HG03175 (cell line): ENCODE measurements around the gene LTO1.

Source experiments
- ATAC-seq: cut with Tn5 transposase; IDR thresholded peaks from one replicate; pipeline ENCODE4 v1.9.1; 2021; ENCODE audit warnings: mild to moderate bottlenecking, moderate library complexity; ENCODE audit not compliant: unreplicated experiment

The LTO1 gene

DNA sequence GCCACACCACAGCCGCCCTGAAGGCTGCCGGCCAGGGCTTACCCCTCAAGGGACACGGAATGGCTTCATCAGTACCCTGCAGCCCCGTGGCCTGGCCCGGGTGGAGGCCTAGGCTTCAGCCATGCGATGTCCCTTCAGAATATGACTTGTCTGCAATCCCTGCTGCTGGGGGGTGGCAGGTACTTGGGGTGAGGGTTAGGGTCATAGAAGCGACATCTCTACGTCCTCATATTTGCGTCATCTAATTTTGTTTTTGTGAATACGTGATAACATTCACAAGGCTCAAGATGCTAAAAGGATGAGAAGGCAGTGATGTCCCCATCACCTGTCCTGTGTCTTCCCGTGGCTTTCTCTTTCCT lies 27.8 kb downstream of the LTO1 start:
- no peak for ATAC-seq

DNA sequence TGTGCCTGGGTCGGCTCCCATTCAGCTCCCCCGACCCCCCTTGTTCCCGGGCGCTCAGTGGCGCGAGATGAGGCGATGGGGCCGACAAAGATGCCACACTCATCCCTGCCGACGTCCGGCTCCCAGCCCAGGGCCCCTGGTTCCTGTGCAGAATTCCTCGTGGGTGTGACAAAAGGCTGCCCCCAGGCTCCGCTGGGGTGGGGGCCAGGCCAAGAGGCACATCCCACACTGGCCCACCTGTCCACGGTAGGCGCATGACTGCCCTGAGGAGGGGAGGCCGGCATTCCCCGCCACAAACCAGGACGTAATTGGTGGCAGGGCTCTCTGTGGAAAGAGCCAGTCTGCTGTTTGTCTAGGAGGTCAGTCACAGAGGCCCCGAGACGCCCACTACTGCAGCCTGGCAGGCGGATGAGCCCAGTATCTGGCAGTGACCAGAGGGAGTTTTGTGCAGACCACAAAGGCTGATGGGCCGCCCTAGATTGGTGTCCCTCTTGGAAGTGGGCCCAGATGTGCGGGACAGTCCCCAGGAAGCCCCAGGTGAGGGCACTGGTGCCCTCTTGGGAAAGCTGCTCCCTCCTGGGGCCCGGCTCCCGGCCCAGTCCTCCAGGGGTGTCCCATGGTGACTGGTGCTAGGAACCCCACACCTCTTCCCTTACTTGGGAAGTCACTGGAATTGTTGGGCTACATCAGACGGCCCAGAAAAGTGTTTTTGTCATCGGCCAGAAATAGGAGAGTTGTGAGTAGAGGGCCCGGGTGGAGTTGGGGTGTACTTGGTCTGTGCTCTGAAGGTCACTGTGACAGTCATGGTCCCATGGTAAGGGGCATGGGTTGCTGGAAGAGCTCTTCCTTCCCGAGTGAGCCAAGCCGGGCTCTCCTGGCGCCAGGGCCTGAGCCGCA lies 28.4 kb downstream of the LTO1 start:
- ATAC-seq, result no peak

DNA sequence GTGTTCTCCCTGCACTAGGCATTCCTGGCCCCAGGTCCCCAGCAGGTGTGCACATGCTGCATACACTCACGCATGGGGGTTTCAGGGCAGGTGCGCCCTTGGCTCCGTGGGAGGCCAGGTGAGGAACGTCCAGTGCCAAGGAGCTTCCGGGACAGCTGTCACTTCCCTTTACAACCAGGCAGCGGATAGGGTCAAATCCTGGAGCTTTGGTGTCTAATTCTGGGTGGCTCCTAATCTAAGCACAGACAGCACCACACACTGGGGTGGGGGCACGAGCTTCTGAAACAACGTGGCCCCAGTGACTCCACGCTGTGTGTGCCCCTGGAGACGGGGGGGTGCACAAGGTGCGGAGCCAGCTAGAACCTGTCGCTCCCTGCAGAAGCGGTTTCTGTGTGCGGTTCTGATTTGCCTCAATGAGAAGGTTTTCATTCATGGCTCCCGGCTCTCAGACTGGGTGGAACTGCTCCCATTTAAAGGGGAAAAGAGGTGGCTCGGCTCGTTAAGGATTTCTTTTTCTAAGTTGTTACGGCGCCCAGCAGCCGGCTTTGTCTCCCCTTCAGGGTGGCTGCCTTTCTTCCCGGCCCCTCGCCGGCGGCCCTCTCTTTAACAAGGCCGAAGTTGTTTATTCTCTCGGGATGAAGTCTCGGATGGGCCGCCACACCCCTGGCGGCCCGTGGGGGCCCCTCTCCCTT lies 29.2 kb downstream of the LTO1 start:
- no peak for ATAC-seq

DNA sequence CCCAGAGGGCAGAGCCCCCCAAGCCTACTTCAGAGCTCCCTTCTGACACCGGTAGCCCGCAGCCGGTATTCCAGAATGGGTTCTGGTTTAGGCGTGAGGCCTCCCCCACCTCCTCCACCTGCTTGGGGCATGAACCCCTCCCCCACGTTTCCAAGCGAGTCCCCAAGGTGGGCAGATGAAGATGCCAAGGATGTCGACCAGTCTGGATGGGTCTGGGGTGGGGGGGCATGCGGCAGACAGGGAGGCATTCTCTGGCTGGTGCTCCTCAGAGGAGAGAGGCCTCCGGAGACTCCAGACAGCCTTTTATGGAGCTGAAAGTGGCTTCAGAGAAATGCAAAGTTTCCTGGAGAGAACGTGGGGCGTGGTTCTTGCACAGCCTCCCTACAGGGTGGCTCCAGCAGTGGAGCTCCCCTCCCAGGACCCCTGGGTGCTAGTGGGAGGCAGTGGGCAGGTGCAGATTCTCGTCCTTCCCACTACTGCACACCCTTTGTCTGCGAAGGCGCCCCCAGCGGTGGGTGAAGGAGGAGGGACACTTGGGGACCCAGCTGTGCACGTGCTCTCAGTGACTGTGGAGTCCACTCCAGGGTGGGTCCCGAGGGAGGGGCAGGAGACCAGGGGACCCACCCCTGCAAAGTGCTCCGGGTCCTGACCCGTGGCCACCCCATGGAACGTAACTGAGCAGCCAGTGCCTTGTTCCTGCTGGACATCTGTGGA lies 30.0 kb downstream of the LTO1 start:
- ATAC-seq, result no peak

DNA sequence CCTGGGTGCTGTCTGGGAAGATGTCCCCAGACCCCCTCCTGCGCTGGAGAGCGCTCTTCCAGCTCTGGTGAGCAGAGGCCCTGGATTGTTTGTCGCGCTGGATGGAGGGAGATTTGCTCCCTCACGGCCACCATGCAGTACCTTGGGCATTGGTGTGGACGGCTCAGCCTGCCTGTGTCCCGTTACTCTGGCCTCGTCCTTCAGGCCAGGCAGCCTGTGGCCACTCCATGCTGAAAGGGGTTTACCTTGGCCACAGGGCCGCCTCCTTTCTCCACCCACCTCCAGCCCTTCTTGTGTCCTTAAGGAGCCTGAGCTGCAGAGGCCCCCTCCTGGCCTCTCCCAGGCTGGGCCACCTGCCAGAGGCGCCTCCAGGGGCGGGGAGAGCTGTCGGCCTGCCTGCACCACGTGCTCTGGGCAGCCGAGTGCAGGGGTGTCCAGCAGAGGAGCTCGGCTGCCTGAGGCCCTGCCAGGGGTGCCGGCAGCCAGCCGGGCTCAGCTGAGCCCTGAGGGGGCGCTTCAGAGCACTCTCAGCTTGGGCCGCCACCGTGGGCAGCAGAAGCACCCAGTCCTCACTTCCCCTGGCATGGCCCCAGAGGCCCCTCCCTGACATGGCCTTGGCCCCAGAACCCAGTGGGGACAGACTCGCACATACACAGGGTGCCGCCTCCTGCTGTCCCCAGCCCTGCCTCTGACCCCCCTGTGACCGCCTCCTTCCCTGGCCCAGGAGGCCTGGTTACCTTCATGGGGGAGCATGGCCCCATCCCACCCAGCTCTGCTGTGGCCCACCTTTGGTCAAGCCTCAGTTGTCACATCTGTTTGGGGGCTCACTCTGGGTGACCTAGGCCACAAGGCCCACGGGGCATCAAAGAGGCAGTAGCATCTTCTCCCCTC lies 30.8 kb downstream of the LTO1 start:
- no peak for ATAC-seq

DNA sequence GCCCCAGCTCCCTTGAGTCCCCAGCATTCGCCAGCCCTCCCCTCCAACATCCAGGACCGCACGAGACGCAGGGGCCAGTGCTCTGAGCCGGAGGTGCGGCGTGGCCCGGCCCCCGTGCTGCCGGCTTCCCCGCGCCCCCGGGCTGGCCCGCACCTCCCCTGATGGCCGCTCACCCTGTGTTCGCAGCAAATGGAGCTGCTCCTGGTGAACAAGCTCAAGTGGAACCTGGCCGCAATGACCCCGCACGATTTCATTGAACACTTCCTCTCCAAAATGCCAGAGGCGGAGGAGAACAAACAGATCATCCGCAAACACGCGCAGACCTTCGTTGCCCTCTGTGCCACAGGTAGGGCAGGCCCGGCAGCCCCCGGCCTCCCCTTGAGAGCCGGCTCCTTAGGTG lies 31.5 kb downstream of the LTO1 start:
- ATAC-seq, result no peak

DNA sequence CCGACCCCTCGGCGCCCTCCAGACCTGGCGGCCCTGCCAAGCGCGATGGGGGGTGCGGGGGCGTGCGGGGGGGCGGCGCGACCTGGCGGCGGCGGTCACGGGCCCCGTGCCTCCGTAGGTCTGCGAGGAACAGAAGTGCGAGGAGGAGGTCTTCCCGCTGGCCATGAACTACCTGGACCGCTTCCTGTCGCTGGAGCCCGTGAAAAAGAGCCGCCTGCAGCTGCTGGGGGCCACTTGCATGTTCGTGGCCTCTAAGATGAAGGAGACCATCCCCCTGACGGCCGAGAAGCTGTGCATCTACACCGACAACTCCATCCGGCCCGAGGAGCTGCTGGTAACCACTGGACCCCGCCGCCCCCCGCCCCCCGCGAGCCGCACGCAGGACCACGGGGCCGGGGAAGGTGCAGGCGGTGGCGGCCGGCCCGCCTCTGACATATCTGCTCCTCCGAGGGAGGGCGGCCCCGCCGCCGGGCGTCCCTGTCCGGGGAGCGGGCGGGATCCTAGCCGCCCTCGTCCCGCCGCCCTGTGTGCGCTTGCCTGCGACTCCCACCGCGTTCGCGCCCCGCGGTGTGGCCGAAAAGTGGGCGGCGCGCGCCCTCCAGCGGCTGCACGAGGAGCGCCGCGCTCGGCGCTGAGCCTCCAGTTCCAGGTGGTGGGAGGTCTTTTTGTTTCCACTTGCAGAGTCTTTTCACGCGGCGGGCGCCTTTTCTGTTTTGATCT lies 32.1 kb downstream of the LTO1 start:
- peak; percentile 66 for ATAC-seq

DNA sequence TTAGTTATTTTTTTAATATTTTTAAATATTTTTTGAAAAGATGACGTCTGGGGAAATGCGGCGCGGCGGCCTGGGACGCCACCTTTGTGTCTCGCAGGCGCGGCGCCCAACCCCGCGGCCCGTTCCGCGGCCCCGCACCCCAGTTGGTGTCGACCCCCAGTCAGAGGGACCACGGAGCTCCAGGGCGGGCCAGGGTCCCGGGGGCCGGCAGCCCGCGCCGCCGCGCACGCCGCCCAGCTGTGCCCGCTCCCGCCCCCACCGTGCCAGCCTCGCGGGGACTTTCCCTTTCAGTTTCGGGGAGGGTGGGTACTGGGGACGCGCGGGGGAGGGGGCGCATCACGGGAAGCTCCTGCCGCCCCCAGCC lies 32.6 kb downstream of the LTO1 start:
- ATAC-seq, result no peak

DNA sequence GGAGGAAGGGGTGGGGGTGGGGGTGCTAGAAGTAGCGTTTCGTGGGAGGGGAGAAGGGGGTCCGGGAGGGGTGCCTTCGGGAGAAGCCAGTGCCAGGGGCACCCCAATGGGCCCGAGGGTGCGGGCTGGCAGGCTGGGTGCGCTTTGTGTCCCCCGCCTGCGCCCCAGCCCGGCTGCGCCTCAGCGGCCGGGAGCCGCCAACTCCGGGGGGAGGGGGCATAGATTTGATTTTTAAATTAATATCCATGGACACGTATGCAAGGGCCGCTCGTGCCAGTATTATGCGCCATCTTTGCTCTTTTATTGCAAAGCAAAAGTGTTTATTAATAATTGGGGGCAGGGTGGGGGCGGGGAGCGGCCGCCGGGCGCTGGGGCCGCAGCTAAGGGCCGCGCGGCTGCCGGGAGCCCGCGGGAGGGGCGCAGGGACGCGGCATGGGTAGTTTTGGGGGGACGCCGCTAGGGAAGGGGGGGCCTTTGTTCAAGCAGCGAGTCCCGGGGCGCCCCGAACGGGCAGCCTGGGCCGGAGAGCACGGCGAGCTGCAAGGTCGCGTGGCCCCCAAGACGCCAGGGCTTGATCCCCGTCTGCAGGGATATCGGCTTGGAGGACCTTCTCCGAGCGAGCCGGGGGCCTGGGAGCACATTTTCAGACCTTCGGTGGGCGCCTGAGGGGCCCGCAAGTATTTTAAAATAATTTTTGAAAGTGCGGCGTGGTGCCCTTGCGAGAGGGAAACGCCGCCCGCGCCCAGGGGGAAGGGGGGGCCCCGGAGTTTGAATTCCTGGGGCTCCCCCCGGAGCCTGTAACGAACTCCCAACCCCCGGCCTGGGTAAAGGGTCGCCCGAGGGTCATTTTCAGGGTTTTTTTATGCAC lies 33.2 kb downstream of the LTO1 start:
- no peak for ATAC-seq

DNA sequence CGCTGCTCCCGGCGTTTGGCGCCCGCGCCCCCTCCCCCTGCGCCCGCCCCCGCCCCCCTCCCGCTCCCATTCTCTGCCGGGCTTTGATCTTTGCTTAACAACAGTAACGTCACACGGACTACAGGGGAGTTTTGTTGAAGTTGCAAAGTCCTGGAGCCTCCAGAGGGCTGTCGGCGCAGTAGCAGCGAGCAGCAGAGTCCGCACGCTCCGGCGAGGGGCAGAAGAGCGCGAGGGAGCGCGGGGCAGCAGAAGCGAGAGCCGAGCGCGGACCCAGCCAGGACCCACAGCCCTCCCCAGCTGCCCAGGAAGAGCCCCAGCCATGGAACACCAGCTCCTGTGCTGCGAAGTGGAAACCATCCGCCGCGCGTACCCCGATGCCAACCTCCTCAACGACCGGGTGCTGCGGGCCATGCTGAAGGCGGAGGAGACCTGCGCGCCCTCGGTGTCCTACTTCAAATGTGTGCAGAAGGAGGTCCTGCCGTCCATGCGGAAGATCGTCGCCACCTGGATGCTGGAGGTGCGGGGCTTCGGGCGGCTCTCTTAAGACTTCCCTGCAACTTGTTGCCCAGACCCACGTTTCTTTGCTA lies 34.1 kb downstream of the LTO1 start, which contains the start of gene CCND1:
CCND1 (plus strand) TSS at position 162 of the 587 bp plus-strand sequence; CDS start at position 320, 158 bp downstream.
- ATAC-seq, result no peak

DNA sequence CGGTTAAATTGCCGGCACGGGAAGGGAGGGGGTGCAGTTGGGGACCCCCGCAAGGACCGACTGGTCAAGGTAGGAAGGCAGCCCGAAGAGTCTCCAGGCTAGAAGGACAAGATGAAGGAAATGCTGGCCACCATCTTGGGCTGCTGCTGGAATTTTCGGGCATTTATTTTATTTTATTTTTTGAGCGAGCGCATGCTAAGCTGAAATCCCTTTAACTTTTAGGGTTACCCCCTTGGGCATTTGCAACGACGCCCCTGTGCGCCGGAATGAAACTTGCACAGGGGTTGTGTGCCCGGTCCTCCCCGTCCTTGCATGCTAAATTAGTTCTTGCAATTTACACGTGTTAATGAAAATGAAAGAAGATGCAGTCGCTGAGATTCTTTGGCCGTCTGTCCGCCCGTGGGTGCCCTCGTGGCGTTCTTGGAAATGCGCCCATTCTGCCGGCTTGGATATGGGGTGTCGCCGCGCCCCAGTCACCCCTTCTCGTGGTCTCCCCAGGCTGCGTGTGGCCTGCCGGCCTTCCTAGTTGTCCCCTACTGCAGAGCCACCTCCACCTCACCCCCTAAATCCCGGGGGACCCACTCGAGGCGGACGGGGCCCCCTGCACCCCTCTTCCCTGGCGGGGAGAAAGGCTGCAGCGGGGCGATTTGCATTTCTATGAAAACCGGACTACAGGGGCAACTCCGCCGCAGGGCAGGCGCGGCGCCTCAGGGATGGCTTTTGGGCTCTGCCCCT lies 34.7 kb downstream of the LTO1 start:
- no peak for ATAC-seq

DNA sequence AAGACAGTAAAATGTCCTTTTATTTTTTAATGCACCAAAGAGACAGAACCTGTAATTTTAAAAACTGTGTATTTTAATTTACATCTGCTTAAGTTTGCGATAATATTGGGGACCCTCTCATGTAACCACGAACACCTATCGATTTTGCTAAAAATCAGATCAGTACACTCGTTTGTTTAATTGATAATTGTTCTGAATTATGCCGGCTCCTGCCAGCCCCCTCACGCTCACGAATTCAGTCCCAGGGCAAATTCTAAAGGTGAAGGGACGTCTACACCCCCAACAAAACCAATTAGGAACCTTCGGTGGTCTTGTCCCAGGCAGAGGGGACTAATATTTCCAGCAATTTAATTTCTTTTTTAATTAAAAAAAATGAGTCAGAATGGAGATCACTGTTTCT lies 35.3 kb downstream of the LTO1 start:
- ATAC-seq, result no peak

DNA sequence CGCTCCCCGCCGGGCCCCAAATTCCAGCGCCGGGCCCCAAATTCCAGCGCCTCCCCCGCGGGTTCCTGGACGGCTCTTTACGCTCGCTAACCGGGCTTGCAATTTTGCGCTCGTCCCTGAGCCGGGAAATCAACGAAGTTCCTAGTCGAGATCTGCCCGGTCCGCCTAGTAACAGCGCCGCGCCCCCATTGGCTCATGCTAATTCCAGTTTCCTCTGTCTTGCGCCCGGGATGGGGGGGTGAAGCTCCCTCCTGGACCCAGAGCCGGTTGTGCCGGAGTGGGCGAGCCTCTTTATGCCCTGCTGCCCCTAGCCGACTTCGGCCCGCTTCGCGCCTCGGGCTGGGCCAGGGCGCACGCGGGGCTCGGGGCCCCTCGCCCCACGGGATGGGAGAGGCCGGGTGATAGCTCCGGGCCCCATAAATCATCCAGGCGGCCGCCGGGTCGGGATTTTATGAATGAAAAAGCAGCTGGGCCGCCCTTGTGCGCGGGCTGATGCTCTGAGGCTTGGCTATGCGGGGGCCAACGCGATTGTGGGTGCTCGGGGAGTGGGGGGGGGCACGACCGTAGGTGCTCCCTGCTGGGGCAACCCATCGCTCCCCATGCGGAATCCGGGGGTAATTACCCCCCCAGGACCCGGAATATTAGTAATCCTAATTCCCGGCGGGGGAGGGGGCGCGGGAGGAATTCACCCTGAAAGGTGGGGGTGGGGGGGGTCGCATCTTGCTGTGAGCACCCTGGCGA lies 36.0 kb downstream of the LTO1 start:
- no peak for ATAC-seq

DNA sequence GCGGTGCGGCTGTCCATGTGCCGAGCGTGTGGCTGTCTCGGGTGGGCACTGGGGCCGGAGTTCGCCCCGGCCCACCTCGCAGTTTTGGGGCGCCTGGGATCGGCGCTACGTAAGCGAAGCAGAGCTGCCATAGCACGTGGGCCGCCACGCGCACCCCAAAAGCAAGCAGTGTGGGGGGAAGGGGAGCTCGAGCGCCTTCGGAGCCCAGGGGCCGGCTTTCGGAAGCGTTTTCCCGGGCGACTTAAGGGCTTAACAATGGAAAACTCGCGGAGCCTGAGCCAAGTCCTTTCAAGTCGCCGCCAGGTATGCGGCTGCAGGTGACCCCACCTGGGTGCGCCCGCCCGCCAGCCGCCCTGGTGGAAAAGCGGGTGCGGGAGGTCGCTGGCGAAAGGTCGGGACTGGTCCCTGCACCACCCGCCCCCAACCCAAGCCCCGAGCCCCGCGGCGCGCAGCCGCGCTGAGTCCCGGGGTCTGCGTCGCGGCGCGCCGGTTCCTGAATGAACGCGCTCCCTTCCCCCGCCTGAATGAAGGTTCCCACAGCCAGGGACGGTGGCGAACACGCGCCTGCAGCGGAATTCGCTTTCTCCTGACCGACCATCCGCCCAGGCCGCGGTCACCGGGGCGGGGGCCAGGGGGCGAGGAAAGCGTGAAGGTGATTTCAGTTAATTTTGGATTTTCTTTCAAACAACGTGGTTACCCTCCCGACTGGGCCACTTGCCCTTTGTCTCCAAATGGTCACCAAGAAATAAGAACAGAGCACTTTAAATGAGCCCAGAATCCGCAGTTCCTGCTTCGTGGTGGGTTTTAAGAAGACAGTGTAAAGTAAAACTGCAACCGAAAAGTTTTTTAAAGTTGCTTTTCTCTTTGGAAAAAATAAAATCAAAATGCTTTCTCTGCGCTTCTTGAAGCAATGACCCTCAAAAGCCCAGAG lies 36.9 kb downstream of the LTO1 start:
- no peak for ATAC-seq

DNA sequence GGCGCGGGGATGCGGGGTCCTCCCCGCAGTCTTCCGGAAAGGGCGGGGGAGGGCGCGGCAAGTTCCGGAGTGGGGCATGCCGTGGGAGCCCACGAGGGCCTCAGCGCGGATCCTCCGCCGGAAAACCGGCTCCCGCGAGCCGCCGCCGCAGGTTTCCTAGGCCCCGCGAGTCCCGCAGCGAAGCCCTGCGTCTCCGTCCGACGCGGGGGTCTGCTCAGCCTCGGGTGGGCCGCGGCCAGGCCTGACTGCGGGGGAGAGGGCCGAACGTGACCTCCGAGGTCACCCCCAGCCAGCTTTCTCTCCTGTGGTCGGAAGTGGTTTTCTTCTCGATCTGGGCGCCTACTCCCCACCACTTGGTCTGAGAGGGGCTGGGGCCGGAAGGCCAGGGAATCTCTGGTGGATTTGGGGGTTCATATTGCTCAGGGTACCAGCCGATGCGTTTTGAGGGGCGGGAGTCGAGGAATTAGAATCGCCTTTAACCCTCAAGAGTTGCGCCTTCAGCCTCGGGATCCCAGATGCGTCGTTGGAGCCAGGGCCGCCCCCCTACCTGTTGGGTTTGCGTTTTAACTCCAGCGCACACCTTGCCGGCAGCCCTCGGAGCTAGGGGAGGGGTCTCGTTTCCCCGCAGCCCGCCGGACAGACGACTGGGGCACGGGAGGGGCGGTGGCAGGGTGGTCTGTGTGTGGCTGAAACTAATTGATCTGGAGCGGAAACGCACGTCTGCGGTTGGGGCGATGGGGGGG lies 37.8 kb downstream of the LTO1 start:
- no peak for ATAC-seq
